ENCODE measurements around the gene TUBG2.

Gene TUBG2

DNA sequence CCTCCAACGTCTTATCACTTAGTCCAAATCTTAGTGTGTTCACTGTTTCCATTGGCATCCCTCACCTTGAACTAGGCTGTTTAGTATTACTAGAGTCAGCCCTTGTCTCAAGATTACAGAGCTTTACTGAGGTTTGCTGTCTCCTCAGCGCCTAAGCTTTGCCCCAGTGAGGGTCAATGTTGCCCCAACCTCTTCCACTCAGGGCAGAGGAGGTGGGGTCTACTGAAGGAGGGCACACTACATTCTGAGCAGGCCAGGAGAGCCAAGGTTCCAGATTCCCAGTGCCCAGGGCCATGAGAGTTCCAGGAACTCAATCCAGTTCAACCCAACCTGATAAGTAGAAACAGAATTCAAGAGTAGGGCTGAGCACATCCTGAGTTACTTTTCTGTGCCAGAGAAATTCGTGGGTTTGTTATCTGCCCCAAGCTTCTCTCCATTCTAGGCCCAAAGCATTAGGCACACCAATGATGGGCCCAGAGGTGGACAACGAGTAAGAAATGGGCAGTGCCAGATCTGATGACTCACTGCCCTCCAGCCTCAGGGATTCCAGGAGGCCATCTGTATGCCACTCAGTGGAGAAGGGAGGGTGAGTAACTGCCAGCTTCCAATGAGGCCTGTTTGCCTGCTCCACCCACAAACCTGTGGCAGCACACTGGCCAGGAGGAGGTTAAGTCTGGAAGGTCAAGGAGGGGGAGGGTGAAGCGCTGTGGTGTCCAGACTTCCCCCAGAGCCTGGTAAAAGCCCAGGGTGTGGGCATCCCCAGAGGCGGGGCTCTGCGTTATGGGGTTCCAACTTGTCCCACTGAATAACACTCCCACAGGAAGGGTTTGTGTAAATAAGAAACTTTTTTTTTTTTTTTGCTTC is 8.2 kb downstream of the TUBG2 start:
- Histone ChIP-seq H3K9me3 (ENCODE audit: severe bottlenecking) (no peaks in the 10 kb centered on the region), H3K4me3 (ENCODE audit: low read depth, low read length) (no peak overlapping the region), H3K27ac (no peak overlapping the region), H3K36me3 (peaks cover 80% of the 10 kb centered on the region), H3K27me3 (ENCODE audit: insufficient read depth, low read depth, severe bottlenecking) (no peaks in the 10 kb centered on the region)
- no peak for DNase-seq
- TF ChIP-seq, protein P1, sequence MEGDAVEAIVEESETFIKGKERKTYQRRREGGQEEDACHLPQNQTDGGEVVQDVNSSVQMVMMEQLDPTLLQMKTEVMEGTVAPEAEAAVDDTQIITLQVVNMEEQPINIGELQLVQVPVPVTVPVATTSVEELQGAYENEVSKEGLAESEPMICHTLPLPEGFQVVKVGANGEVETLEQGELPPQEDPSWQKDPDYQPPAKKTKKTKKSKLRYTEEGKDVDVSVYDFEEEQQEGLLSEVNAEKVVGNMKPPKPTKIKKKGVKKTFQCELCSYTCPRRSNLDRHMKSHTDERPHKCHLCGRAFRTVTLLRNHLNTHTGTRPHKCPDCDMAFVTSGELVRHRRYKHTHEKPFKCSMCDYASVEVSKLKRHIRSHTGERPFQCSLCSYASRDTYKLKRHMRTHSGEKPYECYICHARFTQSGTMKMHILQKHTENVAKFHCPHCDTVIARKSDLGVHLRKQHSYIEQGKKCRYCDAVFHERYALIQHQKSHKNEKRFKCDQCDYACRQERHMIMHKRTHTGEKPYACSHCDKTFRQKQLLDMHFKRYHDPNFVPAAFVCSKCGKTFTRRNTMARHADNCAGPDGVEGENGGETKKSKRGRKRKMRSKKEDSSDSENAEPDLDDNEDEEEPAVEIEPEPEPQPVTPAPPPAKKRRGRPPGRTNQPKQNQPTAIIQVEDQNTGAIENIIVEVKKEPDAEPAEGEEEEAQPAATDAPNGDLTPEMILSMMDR (IDR thresholded peaks at IDR 0.05; ENCODE audit: low read depth, low read length), result no peak

DNA sequence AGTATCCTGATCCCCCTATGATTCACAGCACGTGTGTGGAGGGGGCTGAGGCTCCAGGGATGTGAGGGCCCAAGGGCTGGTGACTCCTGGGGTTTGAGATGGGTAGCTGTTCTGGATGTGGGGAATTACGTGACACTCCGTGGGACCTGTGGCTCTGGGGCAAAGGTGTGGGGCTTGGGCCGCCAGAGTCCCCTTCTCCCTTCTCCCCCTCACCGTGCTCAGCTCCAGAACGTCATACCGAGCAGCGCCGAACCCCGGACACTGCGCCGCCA is 10.6 kb downstream of the TUBG2 start:
- Histone ChIP-seq H3K9me3 (ENCODE audit: severe bottlenecking) (no peaks in the 10 kb centered on the region), H3K4me3 (ENCODE audit: low read depth, low read length) (no peak overlapping the region), H3K27me3 (ENCODE audit: insufficient read depth, low read depth, severe bottlenecking) (no peaks in the 10 kb centered on the region), H3K36me3 (peaks cover 86% of the 10 kb centered on the region), H3K27ac (no peak overlapping the region)
- no peak for DNase-seq
- TF ChIP-seq, protein P1 (IDR thresholded peaks at IDR 0.05; ENCODE audit: low read depth, low read length), result no peak

DNA sequence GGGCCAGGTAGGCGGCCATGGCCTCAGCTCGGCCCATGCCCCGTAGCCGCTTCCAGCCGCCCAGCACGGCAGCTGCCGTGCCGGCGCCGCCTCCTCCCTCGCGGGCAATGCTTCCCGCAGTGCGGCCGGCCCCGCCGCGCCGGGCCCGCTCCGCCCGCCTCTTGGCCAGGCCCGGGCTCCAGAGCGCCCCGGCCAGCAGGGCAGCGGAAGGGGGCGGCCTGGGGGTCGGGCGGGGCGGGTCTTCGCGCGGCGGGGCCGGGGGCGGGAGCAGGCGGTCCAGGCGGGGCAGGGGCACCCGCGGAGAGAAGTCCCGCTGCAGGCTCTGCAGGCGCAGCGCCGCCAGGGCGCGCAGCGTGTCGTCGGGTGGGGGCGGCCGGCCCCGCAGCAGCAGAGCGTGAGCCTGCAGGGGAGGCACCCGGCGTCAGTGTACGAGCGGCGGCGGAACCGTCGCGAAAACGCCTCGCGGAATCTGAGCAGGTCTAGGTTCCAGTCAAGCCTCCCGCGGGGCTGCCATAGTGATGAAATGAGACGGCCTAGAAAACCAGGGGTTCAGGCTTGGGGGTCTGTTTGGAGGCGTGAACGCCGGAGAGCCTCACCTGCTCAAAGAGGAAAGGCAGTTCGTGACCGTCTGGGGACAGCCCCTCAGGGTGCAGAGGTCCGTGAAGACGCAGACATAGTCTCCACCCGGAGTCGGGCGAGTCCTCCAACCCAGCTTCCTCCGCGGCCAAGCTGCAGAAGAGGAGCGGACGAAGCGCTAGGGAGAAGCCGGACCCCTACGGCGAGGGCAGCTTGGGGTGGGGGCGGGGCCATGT is 11.1 kb downstream of the TUBG2 start:
- no peak for DNase-seq
- TF ChIP-seq, protein P1 (IDR thresholded peaks at IDR 0.05; ENCODE audit: low read depth, low read length), result no peak
- no peak overlapping the region for H3K27ac ChIP-seq
- peaks cover 85% of the 10 kb centered on the region for H3K36me3 ChIP-seq
- no peaks in the 10 kb centered on the region for H3K9me3 ChIP-seq (ENCODE audit: severe bottlenecking)
- no peak overlapping the region for H3K4me3 ChIP-seq (ENCODE audit: low read depth, low read length)
- H3K27me3 ChIP-seq (ENCODE audit: insufficient read depth, low read depth, severe bottlenecking), result no peaks in the 10 kb centered on the region

DNA sequence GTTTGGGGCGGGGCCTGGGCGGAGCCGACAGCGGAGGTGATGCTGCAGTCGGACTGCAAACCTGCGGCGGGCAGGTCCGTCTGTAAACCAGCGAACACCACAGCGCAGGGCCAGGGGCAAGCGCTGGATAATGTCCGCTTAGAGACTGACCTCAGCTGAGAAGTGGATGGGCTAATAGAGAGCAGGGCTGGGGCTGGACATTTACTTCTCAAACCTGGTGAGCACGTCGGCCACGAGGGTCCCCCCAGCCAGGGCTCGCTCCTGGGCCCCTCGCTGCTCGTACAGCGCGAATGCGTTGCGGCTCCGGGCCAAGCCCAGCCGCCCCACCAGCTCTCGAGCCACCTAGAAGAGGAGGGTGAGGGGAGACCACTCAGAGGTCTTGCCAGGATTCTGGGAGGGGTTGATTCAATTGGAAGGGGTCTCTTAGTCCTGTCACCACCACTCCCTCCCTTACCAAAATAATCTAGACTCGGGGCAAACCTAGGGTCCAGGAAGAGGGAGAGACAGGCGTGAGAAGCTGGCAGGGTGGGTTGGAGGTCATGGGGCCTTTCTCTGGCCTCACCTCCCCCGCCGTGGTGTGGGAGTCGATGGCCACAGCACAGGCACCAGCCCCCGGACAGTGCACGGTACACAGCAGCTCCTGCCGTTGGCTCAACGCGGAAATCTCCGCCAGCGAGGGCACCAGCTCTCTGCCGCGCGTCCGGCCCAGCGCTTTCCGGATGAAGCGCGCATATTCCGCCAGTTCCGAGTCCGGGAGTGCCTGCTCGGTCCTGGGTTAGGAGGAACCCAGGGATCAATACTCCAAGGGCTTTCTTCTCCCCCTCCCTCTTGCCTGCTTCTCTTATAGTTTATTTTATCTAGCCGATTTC is 11.9 kb downstream of the TUBG2 start:
- no peak overlapping the region for H3K27ac ChIP-seq
- TF ChIP-seq, protein P1 (IDR thresholded peaks at IDR 0.05; ENCODE audit: low read depth, low read length), result no peak
- no peak for DNase-seq
- no peaks in the 10 kb centered on the region for H3K27me3 ChIP-seq (ENCODE audit: insufficient read depth, low read depth, severe bottlenecking)
- H3K9me3 ChIP-seq (ENCODE audit: severe bottlenecking), result no peaks in the 10 kb centered on the region
- peaks cover 80% of the 10 kb centered on the region for H3K36me3 ChIP-seq
- no peak overlapping the region for H3K4me3 ChIP-seq (ENCODE audit: low read depth, low read length)

DNA sequence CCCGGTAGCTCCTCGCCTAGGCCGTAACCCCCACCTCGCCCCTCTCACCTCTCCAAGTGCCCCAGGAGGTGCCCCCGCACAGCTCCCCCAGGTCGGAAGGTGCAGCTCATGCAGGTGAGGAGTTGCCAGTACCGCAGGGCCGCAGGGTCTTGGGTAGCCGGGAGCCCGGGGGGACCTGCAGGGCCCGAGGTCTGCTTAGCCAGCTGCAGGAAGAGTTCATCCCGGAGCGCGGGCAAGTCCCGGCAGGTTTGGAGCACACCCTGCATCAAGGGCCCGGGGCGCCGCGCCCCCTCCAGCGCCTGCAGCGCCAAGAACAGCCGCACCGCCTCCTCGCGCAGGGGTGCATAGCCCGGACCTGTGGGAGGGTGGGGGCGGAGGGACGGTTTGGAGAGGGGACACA is 13.0 kb downstream of the TUBG2 start:
- H3K27me3 ChIP-seq (ENCODE audit: insufficient read depth, low read depth, severe bottlenecking), result no peaks in the 10 kb centered on the region
- H3K4me3 ChIP-seq (ENCODE audit: low read depth, low read length), result no peak overlapping the region
- H3K9me3 ChIP-seq (ENCODE audit: severe bottlenecking), result no peaks in the 10 kb centered on the region
- H3K27ac ChIP-seq, result peak overlapping the region; percentile 51
- H3K36me3 ChIP-seq, result peaks cover 76% of the 10 kb centered on the region
- DNase-seq, result peak; percentile 42
- TF ChIP-seq, protein P1 (IDR thresholded peaks at IDR 0.05; ENCODE audit: low read depth, low read length), result no peak

All from WERI-Rb-1 (cell line).